T47D (cell line): ENCODE data around the gene LRBA.

ENCODE experiments used
- DNase-seq, 2 experiments: peaks; one replicate each; pipeline versions ENCODE4 v3.0.0 to v3.0.0-alpha.2; 2011 to 2012; ENCODE audit warnings: low read depth in 1 of 2, low spot score in 1 of 2
- JUND ChIP-seq: IDR thresholded peaks from 2 replicates; pipeline ENCODE4 v1.6.1; 2012; ENCODE audit warnings: low read depth
- in situ Hi-C: cut with HindIII; loops from 2 replicates; pipeline ENCODE4 v1.10.0; 2016; ENCODE audit warnings: low sequenced_read_pairs, low pct_unique_long_range_greater_than_20kb

Gene LRBA

DNA sequence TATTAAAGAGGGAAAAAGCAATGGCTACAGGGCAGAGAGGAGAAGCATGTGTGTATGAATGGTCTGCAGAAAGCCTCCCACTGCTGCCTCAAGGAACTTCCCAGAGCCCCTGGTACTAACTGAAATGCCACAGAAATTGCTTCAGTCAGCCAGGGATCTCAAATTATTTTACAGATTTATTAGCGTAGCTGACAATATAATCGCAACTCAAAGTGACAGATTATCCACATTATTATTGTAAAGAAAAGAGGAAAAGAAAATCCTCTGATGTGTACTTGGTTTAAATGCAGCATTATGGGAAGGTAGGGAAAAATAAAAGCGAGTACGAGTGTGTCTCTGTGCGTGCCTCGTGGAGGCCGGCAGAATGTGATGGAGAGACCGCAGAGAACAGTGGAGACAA lies 734.1 kb downstream of the LRBA start:
- in situ Hi-C loops = no loop called here
- no peak for TF ChIP-seq JUND
- no peak for DNase-seq

DNA sequence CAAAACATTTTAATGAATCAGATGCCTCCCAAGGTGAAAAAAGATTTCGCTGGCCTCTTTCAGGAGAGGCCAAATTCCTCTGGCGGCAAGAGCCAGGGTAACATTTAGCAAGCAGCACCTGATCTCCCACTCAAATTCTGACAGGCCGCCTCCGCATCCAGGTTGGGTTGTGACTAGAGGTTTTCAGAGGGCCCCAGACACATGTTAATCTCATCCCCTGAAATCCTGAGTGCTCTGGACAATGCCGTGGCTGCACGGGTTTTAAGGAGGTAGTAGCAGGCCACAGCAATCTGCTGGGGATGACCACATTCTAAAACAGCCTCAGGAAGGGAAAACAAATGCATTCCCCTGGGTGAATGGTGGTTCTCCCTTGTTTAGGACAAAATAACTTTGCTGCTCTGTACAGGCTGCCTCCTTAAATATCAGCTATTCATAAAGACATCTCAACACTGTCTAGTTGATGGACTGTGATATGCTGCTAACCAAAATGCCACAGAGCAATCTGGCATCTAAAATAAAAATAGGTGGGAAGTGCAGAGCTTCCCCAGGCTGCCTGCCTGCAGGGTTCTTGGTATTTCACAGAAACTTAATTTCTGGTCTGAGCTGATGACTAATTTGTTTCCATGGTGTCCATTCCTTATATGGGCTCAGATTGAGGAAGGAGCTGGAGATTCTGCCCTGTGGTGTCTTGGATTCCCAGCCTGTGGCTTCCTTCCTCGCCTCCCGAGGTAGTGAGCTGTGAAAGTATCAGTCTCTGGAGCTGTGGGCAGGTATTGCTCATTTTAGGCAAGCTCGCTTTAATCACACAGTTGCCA lies 734.8 kb downstream of the LRBA start:
- DNase-seq = no peak
- TF ChIP-seq JUND = no peak
- in situ Hi-C loops = no loop called here

DNA sequence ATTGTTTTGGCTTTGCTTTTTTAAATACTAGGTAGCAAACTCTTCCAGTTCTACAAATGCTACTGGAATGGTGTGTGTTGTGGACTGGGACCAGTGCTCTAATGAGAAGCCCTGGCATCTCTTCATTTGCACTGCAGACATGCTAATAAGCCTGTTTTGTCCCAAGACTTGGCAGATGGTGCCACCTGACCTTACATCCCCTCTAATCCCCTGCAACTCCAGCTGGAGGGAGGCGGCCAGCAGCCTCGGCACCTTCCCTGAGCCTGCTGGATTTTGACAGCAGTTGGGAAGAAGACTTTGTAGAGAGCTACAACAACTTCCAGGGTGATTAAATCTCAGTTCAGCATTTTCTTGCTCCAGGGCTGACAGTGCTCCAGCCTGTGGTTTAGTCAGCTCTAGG lies 736.9 kb downstream of the LRBA start:
- in situ Hi-C loops = no loop called here
- no peak for TF ChIP-seq JUND
- no peak for DNase-seq

DNA sequence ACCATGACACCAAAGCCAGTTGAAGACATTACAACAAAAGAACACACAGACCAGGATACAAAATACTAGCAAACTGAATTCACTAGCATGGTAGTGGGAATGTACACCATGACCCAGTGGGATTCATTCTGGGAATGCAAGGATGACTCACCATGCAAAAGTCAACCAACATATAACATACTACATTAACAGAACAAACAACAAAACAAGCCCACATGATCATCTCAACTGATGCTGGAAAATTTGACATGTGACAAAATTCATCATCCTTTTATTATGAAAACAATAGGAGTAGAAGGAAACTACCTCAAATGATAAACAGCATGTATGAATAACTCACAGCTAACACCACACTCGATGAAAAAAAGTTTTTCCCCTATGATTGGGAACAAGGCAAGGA lies 746.6 kb downstream of the LRBA start:
- in situ Hi-C loops = no loop called here
- TF ChIP-seq JUND = no peak
- no peak for DNase-seq

DNA sequence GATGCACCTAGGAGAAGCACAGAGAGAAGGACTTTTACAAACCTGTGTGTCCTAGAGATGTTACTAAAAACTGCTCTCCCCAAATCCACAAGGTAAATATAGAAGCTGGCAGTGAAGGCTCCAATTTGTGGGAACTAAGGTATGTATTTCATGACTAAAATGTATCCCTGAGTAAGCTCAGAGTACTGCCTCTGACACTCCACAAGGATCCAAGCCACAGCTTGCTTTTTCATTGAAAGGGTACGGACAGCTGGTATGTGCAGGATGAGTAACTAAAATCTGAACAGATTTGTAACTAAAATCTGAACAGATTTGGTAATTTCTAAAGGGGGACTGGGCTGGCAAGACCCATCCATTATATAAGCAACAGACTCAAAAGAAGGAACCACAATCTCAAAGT lies 749.3 kb downstream of the LRBA start:
- in situ Hi-C loops = no loop called here
- DNase-seq = no peak
- no peak for TF ChIP-seq JUND

DNA sequence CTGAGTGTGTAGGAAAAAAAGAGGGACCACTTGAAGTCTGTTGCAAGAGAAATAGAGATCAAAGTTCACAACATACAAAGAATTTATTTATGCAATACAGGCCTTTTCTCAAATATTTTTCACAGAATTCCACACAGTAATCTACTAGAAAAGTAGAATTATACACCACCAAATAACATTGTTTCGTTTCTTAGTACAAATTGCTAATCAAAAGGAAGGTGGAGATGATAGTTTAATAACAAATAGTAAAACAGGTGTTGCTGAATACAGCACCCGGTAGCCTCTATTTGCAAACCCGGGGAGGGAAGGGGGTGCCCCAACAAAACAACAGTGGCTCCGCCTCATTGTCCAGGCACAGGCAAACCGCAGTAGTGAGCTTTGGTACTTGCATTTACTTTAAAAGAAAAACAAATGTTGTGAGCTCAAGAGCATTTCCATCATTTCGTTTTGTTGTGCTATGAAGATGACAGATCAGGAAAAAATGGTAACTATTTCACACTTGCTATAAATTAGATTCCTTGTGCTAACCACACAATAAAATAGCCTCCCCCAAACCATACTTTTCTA lies 750.4 kb downstream of the LRBA start:
- in situ Hi-C loops = no loop called here
- DNase-seq = no peak

DNA sequence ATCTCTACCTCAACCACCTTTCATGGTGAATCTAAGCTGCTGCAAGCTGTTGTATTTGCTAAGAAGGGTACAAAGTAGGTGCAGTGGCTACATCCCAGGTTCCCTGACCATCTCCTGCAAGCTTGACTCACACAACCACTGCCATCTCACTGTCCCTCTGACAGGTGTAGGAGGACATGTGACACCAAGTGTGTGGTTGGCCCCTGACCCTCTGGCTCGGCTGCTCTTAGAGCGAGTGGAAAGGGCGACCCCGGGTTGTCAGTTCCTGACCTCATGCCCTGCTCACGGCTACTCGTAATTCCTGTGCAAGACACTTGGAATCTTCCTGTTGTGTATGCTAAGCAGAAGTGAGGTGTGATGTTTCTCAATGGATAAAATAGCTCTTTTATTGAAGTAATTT lies 752.5 kb downstream of the LRBA start:
- no peak for TF ChIP-seq JUND
- DNase-seq = no peak
- in situ Hi-C loops = no loop called here

More for the DNA sequence above, 750.4 kb downstream of the LRBA start:
- TF ChIP-seq JUND = no peak

DNA sequence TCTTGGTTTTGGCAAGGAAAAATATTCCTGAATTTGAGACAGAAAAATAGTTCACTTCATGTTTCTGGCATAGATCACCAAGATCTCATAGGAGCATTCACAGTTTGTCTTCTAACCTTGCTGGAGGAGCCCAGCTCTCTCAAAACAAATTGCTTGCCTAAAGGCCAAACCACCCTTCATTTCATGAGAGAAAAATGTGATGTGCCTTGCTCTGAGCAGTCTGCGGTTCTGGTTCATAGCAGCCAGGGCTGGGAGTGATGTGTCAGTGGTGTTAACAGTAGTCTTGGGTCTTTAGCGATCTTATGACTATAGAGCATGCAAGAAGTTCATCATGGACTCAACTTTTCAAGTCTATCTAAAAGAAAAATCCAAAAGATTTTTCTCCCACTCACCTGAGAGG lies 753.5 kb downstream of the LRBA start:
- in situ Hi-C loops = no loop called here
- no peak for DNase-seq
- no peak for TF ChIP-seq JUND

DNA sequence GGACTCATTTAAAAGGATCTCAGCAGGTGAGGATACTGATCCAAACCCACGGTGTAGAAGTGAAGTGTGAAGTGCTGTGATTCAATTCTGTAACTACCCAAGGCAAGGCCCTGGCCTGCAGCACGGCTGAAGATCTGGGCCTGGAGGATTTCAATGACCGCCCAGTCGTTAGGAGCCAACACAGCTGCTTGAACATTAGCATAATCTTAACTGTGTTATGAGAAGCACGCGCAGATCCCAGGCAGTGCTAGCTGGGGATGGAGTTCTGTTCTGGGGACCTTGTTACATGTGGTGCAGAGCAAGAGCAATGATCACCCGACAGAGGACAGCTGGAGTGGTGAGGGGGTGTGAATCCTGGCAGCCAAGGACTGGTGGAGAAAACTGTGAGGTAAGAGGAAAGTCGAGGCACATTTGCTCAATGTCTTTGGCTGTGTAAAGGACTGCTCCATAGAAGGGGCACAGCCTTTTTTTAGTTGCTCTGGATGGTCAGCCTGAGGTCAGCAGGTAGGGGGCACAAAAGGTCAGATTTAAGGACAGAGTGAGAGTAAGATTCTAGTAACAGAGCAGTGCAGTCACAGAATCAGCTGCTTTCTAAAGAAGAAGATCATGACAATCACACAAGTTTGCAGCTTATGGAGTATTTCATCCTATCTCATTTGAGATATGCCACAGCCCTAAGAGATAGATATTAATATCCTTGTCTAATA lies 755.1 kb downstream of the LRBA start:
- TF ChIP-seq JUND = no peak
- no peak for DNase-seq
- in situ Hi-C loops = no loop called here

DNA sequence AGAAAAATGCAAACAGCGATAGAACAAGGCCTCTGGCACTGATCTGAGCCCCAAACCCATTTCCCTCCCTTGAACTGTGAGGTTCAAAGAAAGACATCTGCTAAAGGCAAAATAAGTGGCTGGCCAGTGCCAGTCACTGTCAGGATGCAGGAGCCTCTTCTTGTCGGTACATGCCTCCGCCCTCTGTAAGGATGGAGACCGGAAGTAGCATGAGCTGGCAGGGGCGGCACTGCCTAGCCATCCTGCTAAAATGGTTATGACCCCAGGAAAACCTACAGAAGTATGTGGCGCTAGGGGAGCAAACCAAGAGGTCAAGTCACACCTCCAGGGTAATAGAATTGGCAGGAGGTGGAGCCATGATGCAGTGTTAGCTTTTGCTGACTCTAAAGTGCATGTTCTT lies 756.5 kb downstream of the LRBA start:
- in situ Hi-C loops = no loop called here
- no peak for DNase-seq
- TF ChIP-seq JUND = no peak

DNA sequence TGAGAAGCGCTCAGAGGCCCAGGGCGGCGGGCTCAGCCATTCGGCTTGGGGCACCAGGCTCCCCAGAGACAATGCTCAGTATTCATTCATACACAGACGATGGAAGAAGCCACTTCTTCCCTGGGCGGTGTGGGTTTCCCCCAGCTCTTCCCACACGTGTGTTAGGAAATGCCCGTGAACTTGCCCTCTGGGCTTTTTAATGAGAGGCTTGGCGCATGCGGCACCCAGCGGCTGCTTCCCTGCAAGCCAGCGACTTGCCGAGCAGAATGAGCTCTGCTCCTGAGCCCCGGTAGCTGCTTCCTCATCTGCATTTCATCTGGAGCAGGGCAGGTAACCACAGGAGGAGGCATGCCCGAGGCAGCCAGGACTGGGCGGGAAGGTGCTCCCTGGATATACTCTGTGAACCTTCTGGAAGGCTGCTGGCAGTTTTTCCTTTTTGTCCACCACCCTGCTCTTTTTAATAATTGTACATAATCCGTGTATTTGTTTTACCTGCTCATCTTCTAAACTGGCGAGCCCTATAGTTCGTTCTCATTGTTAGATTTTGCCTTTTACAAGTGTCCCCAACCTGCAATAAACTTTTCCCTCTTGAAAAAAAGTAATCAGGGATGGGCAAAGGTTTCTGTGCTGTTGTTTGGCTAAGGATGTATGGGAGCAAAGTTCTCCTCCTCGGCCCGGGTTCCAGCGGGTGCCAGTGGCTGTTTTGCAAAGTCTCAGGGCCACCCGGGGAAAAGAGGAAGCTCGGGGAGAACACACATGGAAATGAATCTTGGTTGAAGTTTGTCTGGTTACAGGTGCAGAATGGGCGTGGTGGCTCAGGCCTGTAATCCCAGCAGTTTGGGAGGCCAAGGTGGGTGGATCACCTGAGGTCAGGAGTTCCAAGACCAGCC lies 758.0 kb downstream of the LRBA start:
- in situ Hi-C loops = no loop called here
- DNase-seq = peak; percentile 10 to 55
- no peak for TF ChIP-seq JUND

DNA sequence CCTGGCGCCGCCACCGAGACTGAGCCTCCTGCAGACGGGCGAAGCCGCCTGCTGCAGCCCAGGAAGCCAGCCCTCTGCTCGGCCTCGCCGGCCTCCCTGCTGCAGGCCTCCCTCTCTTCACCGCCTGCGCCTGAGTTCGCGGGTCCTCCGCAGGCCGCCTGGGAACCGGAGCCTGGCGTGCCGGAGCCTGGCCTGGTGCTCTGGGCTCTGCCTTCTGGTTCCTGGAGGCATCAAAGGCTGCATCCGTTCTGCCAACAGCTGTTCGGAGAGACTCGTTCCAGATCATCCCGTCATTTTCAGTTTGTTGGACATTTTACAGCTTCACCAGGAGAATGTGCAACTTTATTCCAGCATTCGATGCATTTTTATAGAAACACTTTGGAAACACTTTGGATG lies 758.9 kb downstream of the LRBA start:
- no peak for DNase-seq
- in situ Hi-C loops = no loop called here
- TF ChIP-seq JUND = no peak
